NAMALWA (cell line): ENCODE data around the gene MGAT5.

Source experiments
- DNase-seq: peaks from one replicate; pipeline ENCODE4 v3.0.0-alpha.2; 2015; ENCODE audit warnings: low spot score

The MGAT5 gene

DNA sequence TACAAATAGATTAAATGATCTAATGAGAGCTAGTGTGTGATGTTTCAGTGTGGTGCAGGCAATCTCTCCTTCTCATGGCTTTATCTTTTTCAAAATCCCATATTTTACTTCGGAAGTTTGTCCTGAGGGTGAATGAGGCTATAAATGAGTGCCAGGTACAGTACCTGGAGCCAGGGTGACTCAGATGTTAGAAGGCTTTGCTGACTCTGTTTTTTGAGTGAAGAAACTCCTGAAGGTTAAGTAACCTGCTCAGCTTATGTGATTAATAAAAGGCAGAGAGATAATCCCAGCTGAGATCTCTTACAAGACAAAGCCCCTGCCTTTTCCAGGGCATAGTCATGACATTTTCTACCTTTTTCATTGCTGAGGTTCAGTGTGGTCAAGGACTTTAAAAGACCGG, 52.6 kb downstream of the MGAT5 start:
- DNase-seq, result no peak

DNA sequence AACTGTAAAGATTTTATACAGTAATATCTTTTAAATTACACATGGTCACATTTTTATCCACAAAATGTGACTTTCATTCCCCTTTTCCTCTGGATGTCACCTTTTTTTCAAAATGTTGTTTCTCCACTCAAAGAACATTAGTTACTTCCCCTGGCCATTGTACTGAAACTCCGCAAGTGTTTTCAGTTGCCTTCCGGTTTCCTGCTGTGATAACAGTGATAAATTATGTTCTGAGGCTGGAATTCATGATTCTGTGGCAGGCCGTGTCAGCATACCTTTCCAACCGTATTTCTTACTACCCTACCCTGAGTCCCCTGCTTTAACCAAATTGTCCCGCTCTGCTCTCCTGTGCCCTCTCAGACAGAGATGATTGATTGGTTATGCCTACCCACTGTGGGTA, 53.5 kb downstream of the MGAT5 start:
- DNase-seq, result no peak

GRCh38 chr2:134308474-134309385, 54.9 kb downstream of the MGAT5 start:
- no peak for DNase-seq

DNA sequence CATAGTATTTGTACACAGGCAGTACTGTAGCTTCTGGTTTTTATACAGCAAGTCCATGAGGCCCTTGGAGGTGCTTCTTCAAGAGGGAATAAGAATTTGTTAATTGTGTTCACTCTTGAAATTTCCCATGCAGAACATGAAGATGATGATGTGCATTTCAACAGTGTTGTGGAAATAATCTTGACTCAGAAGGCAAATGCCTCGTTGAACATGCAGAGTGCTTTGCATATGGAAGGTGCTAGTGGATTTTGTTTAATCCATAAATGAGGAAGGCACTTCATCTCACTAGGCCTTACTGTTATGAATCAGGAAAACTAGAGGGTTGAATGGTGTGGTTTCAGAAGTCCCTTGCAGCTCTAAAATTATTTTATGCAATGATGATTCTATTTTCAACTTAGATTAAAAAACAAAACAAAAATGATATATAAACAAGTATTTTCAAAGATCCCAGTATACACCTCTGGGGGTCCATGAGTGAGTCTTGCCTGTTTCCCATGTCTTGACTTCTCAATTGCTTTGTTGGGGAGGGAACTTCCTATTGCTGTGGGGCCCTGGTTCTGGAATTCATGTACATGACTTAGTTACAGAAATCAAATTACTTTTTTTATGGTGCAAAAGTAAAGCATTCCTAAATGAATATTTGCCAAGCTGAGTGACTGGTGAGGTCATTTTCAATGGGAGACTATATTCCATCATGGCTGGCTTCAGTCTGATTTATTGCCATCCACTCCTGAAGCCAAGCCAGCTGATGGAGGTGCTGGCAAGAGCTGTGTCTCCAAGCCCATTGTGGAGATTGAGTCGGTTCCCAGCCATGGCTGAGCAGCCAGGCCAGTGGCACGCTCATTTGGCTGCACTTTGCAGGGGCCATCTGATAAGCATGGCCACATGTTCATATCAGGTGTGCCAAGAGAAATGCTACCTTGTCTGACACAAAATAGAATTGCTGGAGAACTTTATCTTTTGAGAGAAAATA, 56.5 kb downstream of the MGAT5 start:
- DNase-seq, result no peak

DNA sequence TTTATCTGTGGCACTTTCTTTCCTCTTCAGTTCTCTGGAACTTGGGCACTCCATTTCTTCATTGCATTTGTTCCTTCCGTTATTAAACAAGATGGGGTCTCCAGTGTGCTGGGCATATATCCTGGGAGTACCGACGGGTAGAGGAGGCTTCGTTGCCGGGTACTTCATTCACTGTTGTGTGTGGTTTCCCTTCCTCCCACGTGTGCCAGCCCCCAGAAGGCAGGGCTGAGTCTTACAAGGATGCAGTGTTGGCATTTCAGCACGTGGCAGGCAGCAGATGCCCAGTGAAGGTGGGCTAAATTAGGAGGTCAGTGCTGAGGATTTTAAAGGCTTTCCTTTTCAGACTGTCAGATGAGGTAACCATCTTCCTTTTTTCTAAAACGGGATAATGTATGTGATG, 58.6 kb downstream of the MGAT5 start:
- no peak for DNase-seq

DNA sequence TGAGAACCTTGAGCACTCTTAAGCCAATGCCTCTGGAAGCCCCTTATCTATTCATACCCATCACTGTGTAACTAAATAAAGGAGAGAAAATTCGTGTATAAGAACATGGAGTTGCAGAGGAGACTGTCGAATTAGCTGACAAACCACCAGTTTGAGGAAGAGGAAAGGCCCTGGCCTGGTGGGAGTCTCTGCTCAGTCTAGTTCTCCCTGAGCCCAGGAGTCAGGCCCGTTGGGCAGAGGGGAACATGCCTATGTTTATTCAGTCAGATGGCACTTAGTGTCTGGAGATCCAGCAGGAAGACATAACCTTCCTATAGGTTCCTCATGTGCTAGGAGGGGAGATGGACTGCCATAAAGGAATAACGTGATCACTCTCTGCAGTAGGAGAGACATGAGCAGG, 60.3 kb downstream of the MGAT5 start:
- no peak for DNase-seq

GRCh38 chr2:134314681-134315368, 61.0 kb downstream of the MGAT5 start:
- DNase-seq, result peak; percentile 11

DNA sequence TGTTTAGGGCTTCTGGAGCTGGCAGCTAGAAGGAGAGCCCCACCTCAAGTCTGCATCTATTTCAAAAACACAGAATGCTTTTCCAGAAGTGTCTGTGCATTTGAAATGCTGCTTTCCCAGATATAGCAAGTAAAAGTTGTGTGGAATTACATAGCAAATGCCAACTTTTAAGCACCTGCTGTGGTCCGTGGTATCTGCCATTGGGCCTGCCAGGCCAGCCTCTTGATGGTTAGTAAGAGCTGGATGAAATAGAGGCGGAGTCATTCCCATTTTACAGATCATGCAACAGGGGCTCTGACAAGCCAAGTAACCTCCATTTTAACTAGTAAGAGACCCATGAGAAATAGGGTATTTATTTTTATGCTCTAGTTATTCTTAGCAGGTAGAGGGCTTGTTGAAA, 61.6 kb downstream of the MGAT5 start:
- DNase-seq, result no peak

DNA sequence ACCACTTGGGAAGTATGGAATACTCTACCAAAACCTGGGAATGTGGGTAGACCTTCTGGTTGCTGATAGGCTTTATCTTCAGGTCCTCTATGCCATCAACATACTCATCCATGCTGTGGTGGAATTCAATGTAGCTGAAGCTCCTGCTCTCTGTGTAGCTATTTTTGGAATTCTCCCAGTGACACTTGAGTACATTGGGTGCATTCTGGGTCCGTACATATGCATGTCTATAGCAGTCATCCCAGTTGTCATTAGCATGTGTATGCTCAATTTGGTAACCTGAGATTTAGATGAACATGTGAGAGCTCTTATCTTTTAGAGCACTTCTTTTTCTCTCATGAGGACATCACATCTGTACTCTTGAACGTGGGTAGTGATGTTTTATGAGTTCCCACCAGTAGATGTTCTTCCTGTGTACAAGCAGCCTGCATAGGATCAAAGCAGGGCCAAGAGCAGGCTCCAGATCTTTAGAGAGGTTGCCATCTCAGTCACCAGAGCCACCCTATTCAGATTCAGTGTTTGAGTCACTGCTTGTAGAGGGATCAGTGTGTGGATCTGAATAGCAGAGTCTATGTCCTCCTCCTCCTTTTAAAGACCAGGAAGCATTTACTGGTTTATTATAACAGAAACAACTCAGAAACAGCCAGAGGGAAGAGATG, 65.9 kb downstream of the MGAT5 start:
- no peak for DNase-seq

DNA sequence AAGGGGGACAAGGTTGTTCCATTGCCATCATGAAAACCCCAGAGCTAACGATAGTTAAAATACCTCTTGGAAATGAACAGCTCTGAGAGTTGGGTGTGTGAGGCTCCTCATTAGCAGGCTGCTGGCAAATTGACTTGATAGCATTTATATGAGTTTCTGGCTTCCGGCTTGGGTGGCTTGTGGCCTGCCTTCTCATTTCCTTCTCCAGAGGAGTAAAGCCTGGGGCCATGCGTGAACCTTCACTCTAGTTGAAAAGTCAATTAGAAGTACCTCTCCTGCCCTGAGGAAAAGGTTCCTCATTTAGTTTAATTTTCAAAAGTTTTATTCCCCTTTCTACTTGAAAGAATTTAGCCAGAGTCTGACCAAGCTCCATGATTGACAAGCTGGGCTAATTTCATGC, 67.1 kb downstream of the MGAT5 start:
- no peak for DNase-seq

GRCh38 chr2:134323777-134324176, 69.9 kb downstream of the MGAT5 start:
- DNase-seq, result no peak

DNA sequence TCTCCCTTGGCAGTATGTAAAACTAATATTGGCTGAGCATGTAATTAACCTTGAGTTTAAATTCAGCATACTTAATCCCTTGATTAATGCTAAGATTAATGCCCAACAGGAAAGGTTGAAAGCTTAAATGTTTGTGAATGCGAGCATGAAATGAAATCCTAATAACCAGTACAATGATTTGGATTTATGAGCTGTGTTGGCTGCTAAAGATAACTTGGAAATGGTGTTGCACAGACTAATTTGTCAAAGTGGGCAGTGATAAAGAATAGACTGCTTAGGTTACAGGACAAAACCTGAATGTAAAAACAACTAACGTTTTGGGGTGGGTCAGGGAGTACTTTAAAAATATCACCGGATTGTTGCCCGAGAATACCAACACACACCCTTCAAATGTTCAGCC, 70.6 kb downstream of the MGAT5 start:
- peak; percentile 3 for DNase-seq

DNA sequence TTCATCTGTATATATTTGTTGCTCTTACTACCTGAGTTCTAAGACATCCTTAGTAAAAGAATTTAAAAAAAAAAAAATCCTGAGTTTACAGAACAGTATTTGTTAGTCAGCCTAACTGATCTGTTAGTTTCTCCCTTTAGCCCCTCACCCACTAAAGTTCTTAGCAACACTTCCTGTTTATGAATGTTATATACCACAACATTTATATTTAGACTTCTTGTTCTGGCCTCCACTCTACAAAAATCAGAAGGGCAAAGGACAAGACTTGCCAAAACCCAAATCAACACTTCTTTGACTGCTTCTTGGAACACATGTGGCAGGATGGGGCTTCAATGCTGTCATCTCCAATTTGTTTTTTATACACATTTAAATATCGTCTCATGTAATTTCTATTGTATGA, 71.1 kb downstream of the MGAT5 start:
- peak; percentile 68 for DNase-seq

DNA sequence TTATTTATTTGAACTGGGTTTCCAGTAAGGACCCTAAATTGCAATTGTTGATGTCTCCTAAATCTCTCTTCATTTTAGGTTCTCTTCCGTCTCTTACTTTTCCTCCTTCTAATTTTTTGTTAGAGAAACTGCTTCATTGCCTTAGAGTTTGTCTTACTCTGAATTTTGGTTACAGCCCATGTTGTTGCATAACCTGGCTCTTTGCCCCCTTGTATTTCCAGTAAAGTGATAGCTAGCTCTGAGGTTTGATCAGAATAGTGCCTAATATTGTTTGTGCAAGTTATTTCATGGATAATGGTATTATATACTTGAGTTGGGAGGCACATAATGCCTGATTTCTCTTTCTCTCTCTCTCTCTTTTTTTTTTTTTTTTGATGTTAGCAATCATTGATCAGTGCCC, 71.8 kb downstream of the MGAT5 start:
- DNase-seq, result no peak

- no peak for DNase-seq
Observed at GRCh38 chr2:134327367-134327766, 73.5 kb downstream of the MGAT5 start.

GRCh38 chr2:134331081-134331480, 77.2 kb downstream of the MGAT5 start:
- DNase-seq, result no peak

- DNase-seq, result no peak
Observed at GRCh38 chr2:134333646-134334189, 79.8 kb downstream of the MGAT5 start.

DNA sequence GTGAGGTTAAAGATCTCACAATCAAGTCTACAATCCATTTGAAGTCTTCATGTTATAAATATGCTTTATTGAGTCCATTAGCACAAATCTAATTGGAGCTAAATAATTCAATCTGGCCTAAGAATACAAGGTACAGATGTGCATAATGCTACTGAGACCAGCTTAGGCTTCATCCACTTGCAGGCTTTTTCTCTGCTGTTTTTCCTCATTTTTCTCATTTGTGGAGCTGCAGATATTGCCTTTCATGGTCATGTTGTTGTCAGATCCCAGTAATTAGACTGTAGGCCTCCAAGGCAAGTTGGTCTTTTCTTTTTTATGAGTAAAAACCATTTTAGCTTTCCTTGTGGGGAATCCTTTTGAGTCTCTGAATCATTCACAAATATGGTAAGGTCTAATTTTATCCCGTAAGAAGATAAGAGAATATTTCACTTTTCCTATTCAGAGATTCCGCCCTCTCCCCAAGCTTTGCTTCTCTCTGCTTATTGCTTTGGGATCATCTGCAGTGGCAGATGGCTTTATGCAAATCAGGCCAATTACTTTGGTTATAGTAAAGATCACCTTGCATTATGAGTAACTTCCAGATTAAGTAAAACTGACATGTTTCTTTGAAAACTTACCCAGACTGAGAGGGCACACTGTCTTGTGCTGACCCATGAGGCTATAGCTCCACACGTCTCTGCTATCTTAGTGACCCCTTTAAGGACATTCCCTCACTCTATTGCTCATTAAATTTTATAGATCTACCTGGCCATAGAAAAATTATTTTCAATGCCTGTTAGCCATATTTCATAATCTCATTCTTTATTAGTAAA, 80.9 kb downstream of the MGAT5 start:
- no peak for DNase-seq

- no peak for DNase-seq
Observed at GRCh38 chr2:134335601-134336000, 81.7 kb downstream of the MGAT5 start.

GRCh38 chr2:134336352-134336751, 82.5 kb downstream of the MGAT5 start:
- no peak for DNase-seq

GRCh38 chr2:134336921-134337320, 83.0 kb downstream of the MGAT5 start:
- DNase-seq, result no peak
